PC-3 (cell line): Measurements from ENCODE around the gene UFSP1. TPM values are rescaled to one million over a fixed set of nuclear protein-coding genes. Genes with fewer than 3 reads are reported as not detected.
"Not testable (repeated sequence)": the region's sequence is repeated elsewhere in the genome, so short reads cannot be mapped to it uniquely, and the experiment has no call there.

Experiments used
- ATAC-seq: fragments of 200-7000 bp; cut with Tn5 transposase; 2 replicates; pipeline ENCODE4 v1.9.1; 2020; ENCODE audit warnings: mild to moderate bottlenecking, moderate library complexity
- BruUV-seq: library from RNA; stranded (reverse); fragments of 400-500 nt; replicated peaks from 2 replicates; lab custom pipeline; 2021; lab: Mats Ljungman, UMichigan
- CTCF ChIA-PET: fragments of 300-600 bp; sonication (Branson Sonifier 250); formaldehyde crosslinking; loops from one replicate; lab custom pipeline; 2022; ENCODE audit warnings: antibody characterized with exemption; lab: Charles Lee
- POLR2A ChIA-PET: fragments of 300-600 bp; sonication (Branson Sonifier 250); formaldehyde crosslinking; loops from one replicate; lab custom pipeline; 2022; ENCODE audit warnings: antibody characterized with exemption; ENCODE audit not compliant: unreplicated experiment; lab: Charles Lee
- DNase-seq: peaks from one replicate; pipeline ENCODE4 v3.0.0-alpha.2; 2015
- H2AFZ ChIP-seq: fragments of 300-600 bp; sonication (generic); 2 replicates; pipeline ENCODE4 v1.6.0; 2016; ENCODE audit warnings: antibody characterized with exemption, low read length
- H3F3A ChIP-seq: fragments of 300-600 bp; sonication (generic); one replicate; pipeline ENCODE4 v1.6.0; 2017; ENCODE audit warnings: antibody characterized with exemption, low read length, control low read depth, mild to moderate bottlenecking; ENCODE audit not compliant: unreplicated experiment
- H3K27ac ChIP-seq: fragments of 300-600 bp; sonication (generic); 2 replicates; pipeline ENCODE4 v1.5.1; 2016; ENCODE audit warnings: mild to moderate bottlenecking, low read length
- H3K27me3 ChIP-seq: fragments of 300-600 bp; sonication (generic); 2 replicates; pipeline ENCODE4 v1.6.1; 2016; ENCODE audit warnings: low read length, mixed read lengths
- H3K36me3 ChIP-seq: fragments of 300-600 bp; sonication (generic); 2 replicates; pipeline ENCODE4 v1.6.1; 2016; ENCODE audit warnings: low read depth, mixed run types, low read length, mixed read lengths
- H3K4me1 ChIP-seq: fragments of 300-600 bp; sonication (generic); 2 replicates; pipeline ENCODE4 v1.5.1; 2016; ENCODE audit warnings: low read length; ENCODE audit not compliant: insufficient read depth
- H3K4me2 ChIP-seq: fragments of 300-600 bp; sonication (generic); 2 replicates; pipeline ENCODE4 v1.6.0; 2016; ENCODE audit warnings: low read length
- H3K4me3 ChIP-seq: fragments of 300-600 bp; sonication (generic); 2 replicates; pipeline ENCODE4 v1.5.1; 2016; ENCODE audit warnings: mild to moderate bottlenecking, low read length, mixed read lengths
- H3K79me2 ChIP-seq: fragments of 300-600 bp; sonication (generic); 2 replicates; pipeline ENCODE4 v1.6.1; 2017; ENCODE audit warnings: low read length, mixed read lengths
- H3K9ac ChIP-seq: fragments of 300-600 bp; sonication (generic); 2 replicates; pipeline ENCODE4 v1.6.0; 2016; ENCODE audit warnings: mild to moderate bottlenecking, low read length
- H3K9me2 ChIP-seq: fragments of 300-600 bp; sonication (generic); replicated peaks from 2 replicates; pipeline ENCODE4 v1.6.1; 2016; ENCODE audit warnings: mixed run types, low read length, mixed read lengths
- H3K9me3 ChIP-seq: fragments of 300-600 bp; sonication (generic); 2 replicates; pipeline ENCODE4 v1.6.1; 2016; ENCODE audit warnings: low read length, mixed read lengths
- H4K20me1 ChIP-seq: fragments of 300-600 bp; sonication (generic); 2 replicates; pipeline ENCODE4 v1.6.1; 2016; ENCODE audit warnings: low read length, mixed read lengths
- CTCF ChIP-seq: fragments of 300-600 bp; sonication (generic); conservative IDR thresholded peaks from 2 replicates; pipeline ENCODE4 v1.5.1; 2017; ENCODE audit warnings: antibody characterized with exemption, low read depth, mild to moderate bottlenecking, low read length
- EZH2 ChIP-seq: fragments of 300-600 bp; sonication (generic); IDR thresholded peaks from one replicate; pipeline ENCODE4 v1.6.1; 2017; ENCODE audit warnings: antibody characterized with exemption, mild to moderate bottlenecking, low read length; ENCODE audit not compliant: unreplicated experiment
- EZH2phosphoT487 ChIP-seq: fragments of 300-600 bp; sonication (generic); IDR thresholded peaks from 2 replicates; pipeline ENCODE4 v1.6.1; 2018; ENCODE audit warnings: mild to moderate bottlenecking, antibody characterized with exemption, low read length, borderline replicate concordance
- intact Hi-C: fragments of 100-400 bp; cut with micrococcal nuclease; formaldehyde crosslinking; loops from 2 replicates; pipeline ENCODE4 v1.9.0; 2023
- total RNA-seq: library from RNA; depleted of rRNA; stranded (reverse); fragments of >200 nt; gene quantifications from 2 replicates; pipeline ENCODE4 v1.2.3, GENCODE V29; 2014

Gene UFSP1
- total RNA-seq, 1 experiment from 2014 or later: 10.5 TPM

- Histone ChIP-seq H3K9me3 (no peaks in the 10 kb centered on the region), H3F3A (no peaks in the 10 kb centered on the region), H3K4me1 (no peaks in the 10 kb centered on the region), H3K4me3 (no peak overlapping the region), H3K4me2 (no peak overlapping the region), H3K9me2 (no peaks in the 10 kb centered on the region), H3K36me3 (no peaks in the 10 kb centered on the region), H2AFZ (no peak overlapping the region), H3K9ac (no peak overlapping the region), H3K27me3 (no peaks in the 10 kb centered on the region), H4K20me1 (no peaks in the 10 kb centered on the region), H3K27ac (no peak overlapping the region), H3K79me2 (no peaks in the 10 kb centered on the region)
- ATAC-seq (peak; percentile 35; the same call in 1 of the 2 replicates), DNase-seq (peak; percentile 58)
- POLR2A ChIA-PET: no interaction called here
- intact Hi-C loops: no loop called here
- no TSS peak for BruUV-seq
- TF ChIP-seq CTCF (no peak), EZH2phosphoT487 (no peak), EZH2 (no peak)
- CTCF ChIA-PET: no interaction called here
These were observed 25.4 kb upstream of the UFSP1 start for GRCh38 chr7:100914879-100915447.

GRCh38 chr7:100914208-100914878, 24.8 kb upstream of the UFSP1 start:
- Histone ChIP-seq H3K79me2 (no peaks in the 10 kb centered on the region), H3K9ac (no peak overlapping the region), H3K9me3 (no peaks in the 10 kb centered on the region), H4K20me1 (no peaks in the 10 kb centered on the region), H3K9me2 (no peaks in the 10 kb centered on the region), H3K4me2 (no peak overlapping the region), H2AFZ (no peak overlapping the region), H3K27ac (no peak overlapping the region), H3K36me3 (no peaks in the 10 kb centered on the region), H3K27me3 (no peaks in the 10 kb centered on the region), H3K4me1 (no peaks in the 10 kb centered on the region), H3F3A (no peaks in the 10 kb centered on the region), H3K4me3 (no peak overlapping the region)
- DNase-seq (peak; percentile 17), ATAC-seq (peak; percentile 20; the same call in 1 of the 2 replicates)
- BruUV-seq: no TSS peak
- ChIA-PET POLR2A (no interaction called here), CTCF (no interaction called here)
- TF ChIP-seq EZH2phosphoT487 (no peak), EZH2 (no peak), CTCF (no peak)
- intact Hi-C loops: no loop called here

GRCh38 chr7:100911484-100911883, 22.0 kb upstream of the UFSP1 start:
- POLR2A ChIA-PET: interaction anchor here (0.6 kb wide), 1 partner anchor 22 kb away, joined by 3 read pairs; the partner anchor contains the start of gene UFSP1
- no peak for TF ChIP-seq CTCF
- no peak for TF ChIP-seq EZH2phosphoT487
- TF ChIP-seq EZH2: no peak
- Histone ChIP-seq H3K4me2 (no peak overlapping the region), H3K27ac (no peak overlapping the region), H3K36me3 (no peaks in the 10 kb centered on the region), H3K4me1 (no peaks in the 10 kb centered on the region), H3K79me2 (no peaks in the 10 kb centered on the region), H2AFZ (no peak overlapping the region), H3K4me3 (no peak overlapping the region), H3F3A (no peaks in the 10 kb centered on the region), H3K9ac (no peak overlapping the region), H3K9me3 (no peaks in the 10 kb centered on the region), H3K9me2 (no peaks in the 10 kb centered on the region), H4K20me1 (no peaks in the 10 kb centered on the region), H3K27me3 (no peaks in the 10 kb centered on the region)
- CTCF ChIA-PET: no interaction called here
- no peak for DNase-seq
- ATAC-seq: no peak
- BruUV-seq: no TSS peak
- intact Hi-C loops: no loop called here

- H3K79me2 ChIP-seq, H3K9me2 ChIP-seq, BruUV-seq, POLR2A ChIA-PET, intact Hi-C loops, H3K27me3 ChIP-seq, ATAC-seq, CTCF ChIA-PET, H3K4me3 ChIP-seq, H2AFZ ChIP-seq, H3K36me3 ChIP-seq, H3K4me2 ChIP-seq, H3K27ac ChIP-seq, H3K9ac ChIP-seq, DNase-seq, H3F3A ChIP-seq, H3K9me3 ChIP-seq, H3K4me1 ChIP-seq, H4K20me1 ChIP-seq: not testable (repeated sequence)
These were observed 20.9 kb upstream of the UFSP1 start for GRCh38 chr7:100910443-100910842.
